Inferior parietal cortex (tissue), 1 donor: Measurements from ENCODE around the gene FERD3L.

Source experiments
- DNase-seq: peaks from one replicate; pipeline ENCODE4 v3.0.0-alpha.2; 2016; ENCODE audit errors: extremely low spot score

FERD3L gene

GRCh38 chr7:19117091-19117869 is 27.9 kb downstream of the FERD3L start, which contains the start of gene TWIST1:
TSS of gene TWIST1 (minus strand) at chr7:19117636. CDS start at chr7:19117321, 315 bp downstream.
- DNase-seq: no peak

- DNase-seq: no peak
Measured at GRCh38 chr7:19116121-19117090, 28.8 kb downstream of the FERD3L start.

- DNase-seq: no peak
Measured at GRCh38 chr7:19114551-19114855, 30.7 kb downstream of the FERD3L start.

- no peak for DNase-seq
Measured at GRCh38 chr7:19113855-19114550, 31.2 kb downstream of the FERD3L start.

GRCh38 chr7:19113002-19113350 is 32.2 kb downstream of the FERD3L start:
- DNase-seq: no peak

- no peak for DNase-seq
Measured at GRCh38 chr7:19112274-19113001, 32.8 kb downstream of the FERD3L start.

- no peak for DNase-seq
Measured at GRCh38 chr7:19111474-19112273, 33.5 kb downstream of the FERD3L start.

GRCh38 chr7:19110776-19111175 is 34.4 kb downstream of the FERD3L start:
- no peak for DNase-seq

- no peak for DNase-seq
Measured at GRCh38 chr7:19110026-19110730, 35.0 kb downstream of the FERD3L start.

GRCh38 chr7:19109000-19109946 is 35.9 kb downstream of the FERD3L start:
- no peak for DNase-seq

- no peak for DNase-seq
Measured at GRCh38 chr7:19107356-19108146, 37.7 kb downstream of the FERD3L start.

GRCh38 chr7:19107081-19107355 is 38.2 kb downstream of the FERD3L start:
- DNase-seq: no peak

- no peak for DNase-seq
Measured at GRCh38 chr7:19106241-19107080, 38.8 kb downstream of the FERD3L start.

GRCh38 chr7:19105546-19105945 is 39.7 kb downstream of the FERD3L start:
- no peak for DNase-seq

GRCh38 chr7:19104811-19105210 is 40.4 kb downstream of the FERD3L start:
- no peak for DNase-seq

- DNase-seq: no peak
Measured at GRCh38 chr7:19102884-19103283, 42.3 kb downstream of the FERD3L start.

GRCh38 chr7:19101909-19102308 is 43.3 kb downstream of the FERD3L start:
- no peak for DNase-seq
